ENCODE data around the gene SRL.

DNA sequence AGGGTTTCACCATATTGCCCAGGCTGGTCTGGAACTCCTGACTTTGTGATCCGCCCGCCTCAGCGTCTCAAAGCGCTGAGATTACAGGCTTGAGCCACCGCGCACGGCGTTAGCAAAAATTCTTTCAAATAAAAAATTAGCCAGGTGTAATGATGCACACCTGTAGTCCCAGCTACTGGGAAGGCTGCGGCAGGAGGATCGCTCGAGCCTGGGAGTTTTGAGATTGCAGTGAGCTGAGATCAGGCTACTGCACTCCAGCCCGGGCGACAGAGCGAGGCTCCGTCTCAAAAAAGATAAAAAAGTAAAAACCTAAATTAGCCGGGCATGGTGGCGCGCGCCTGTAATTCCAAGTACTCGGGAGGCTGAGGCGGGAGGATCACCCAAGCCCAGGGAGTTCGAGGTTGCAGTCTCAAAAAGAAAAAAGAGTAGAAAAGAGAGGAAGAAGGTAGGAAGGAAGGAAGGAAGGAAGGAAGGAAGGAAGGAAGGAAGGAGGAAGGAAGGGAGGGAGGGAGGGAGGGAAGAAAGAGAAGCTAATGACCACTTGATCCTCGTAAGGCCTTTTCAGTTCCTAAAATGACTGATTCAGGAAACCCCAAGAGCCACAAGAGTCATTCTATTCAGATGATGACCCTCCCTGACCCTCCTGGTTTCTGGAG, 59.2 kb downstream of the SRL start:
- TF ChIP-seq POLR2AphosphoS5 (IDR thresholded peaks at IDR 0.05; ENCODE audit: borderline replicate concordance, low read depth, low read length) = no peak
- no peak for TF ChIP-seq EZH2 (IDR thresholded peaks at IDR 0.05)
- no peak for TF ChIP-seq FOXP2 (optimal IDR thresholded peaks at IDR 0.05; ENCODE audit: control extremely low read depth, extremely low read length, insufficient read depth)
